ENCODE results near the gene TTC28.

Gene TTC28

GRCh38 chr22:27952779-27953178 is 726.9 kb downstream of the TTC28 start:
- in situ Hi-C loops (cut with MboI; ENCODE audit: low sequenced_read_pairs), result no loop called here

- in situ Hi-C loops (cut with MboI; ENCODE audit: low sequenced_read_pairs), result no loop called here
Measured at GRCh38 chr22:27952091-27952490, 727.5 kb downstream of the TTC28 start.

- in situ Hi-C loops (cut with MboI; ENCODE audit: low sequenced_read_pairs), result no loop called here
Measured at GRCh38 chr22:27949421-27949820, 730.2 kb downstream of the TTC28 start.

GRCh38 chr22:27948569-27948968 is 731.1 kb downstream of the TTC28 start:
- in situ Hi-C loops (cut with MboI; ENCODE audit: low sequenced_read_pairs), result no loop called here

GRCh38 chr22:27947448-27947847 is 732.2 kb downstream of the TTC28 start:
- in situ Hi-C loops (cut with MboI; ENCODE audit: low sequenced_read_pairs), result no loop called here

GRCh38 chr22:27941143-27941542 is 738.5 kb downstream of the TTC28 start:
- in situ Hi-C loops (cut with MboI; ENCODE audit: low sequenced_read_pairs), result no loop called here

GRCh38 chr22:27937453-27937852 is 742.2 kb downstream of the TTC28 start:
- in situ Hi-C loops (cut with MboI; ENCODE audit: low sequenced_read_pairs), result no loop called here

GRCh38 chr22:27935897-27936296 is 743.7 kb downstream of the TTC28 start:
- in situ Hi-C loops (cut with MboI; ENCODE audit: low sequenced_read_pairs), result no loop called here

- in situ Hi-C loops (cut with MboI; ENCODE audit: low sequenced_read_pairs), result no loop called here
Measured at GRCh38 chr22:27934069-27934468, 745.6 kb downstream of the TTC28 start.

- in situ Hi-C loops (cut with MboI; ENCODE audit: low sequenced_read_pairs), result no loop called here
Measured at GRCh38 chr22:27933186-27933983, 746.3 kb downstream of the TTC28 start.

- in situ Hi-C loops (cut with MboI; ENCODE audit: low sequenced_read_pairs), result no loop called here
Measured at GRCh38 chr22:27930331-27931060, 749.1 kb downstream of the TTC28 start.
